Transverse colon (tissue), 4 donors: Measurements from ENCODE around the gene LINGO3.

Source experiments
- CTCF ChIP-seq, 5 experiments: fragments of 200-600 bp in 3 of 5; fragments of 450-650 bp in 2 of 5; sonication (generic) in 3 of 5; IDR thresholded peaks; 1 replicate in 2 of 5; 2 replicates in 3 of 5; pipeline ENCODE4 v1.5.1; 2016 to 2017; ENCODE audit warnings: antibody characterized with exemption in 5 of 5, inconsistent platforms in 3 of 5, mild to moderate bottlenecking in 2 of 5, moderate library complexity in 1 of 5
- EP300 ChIP-seq: sonication (generic); formaldehyde crosslinking; IDR thresholded peaks from one replicate; pipeline ENCODE4 v1.6.1; 2017; ENCODE audit warnings: antibody characterized with exemption, low read depth
- POLR2A ChIP-seq: fragments of 450-650 bp; IDR thresholded peaks from one replicate; pipeline ENCODE4 v1.6.1; 2016; ENCODE audit warnings: antibody characterized with exemption, mild to moderate bottlenecking, moderate library complexity
- POLR2AphosphoS5 ChIP-seq, 3 donors: sonication (generic); formaldehyde crosslinking; IDR thresholded peaks; one replicate each; pipeline ENCODE4 v1.6.1; 2016; ENCODE audit warnings: antibody characterized with exemption in 3 of 3

GRCh38 chr19:2354670-2355069 lies 46.7 kb upstream of the LINGO3 start:
- TF ChIP-seq CTCF (IDR thresholded peaks at IDR 0.05), result no peak
- TF ChIP-seq POLR2AphosphoS5 (IDR thresholded peaks at IDR 0.05), result no peak
- TF ChIP-seq EP300, result no peak
- TF ChIP-seq POLR2A, result no peak
